PC-3 (cell line): ENCODE measurements around the gene CHI3L2.

Experiments
- CTCF ChIP-seq: fragments of 300-600 bp; sonication (generic); conservative IDR thresholded peaks from 2 replicates; pipeline ENCODE4 v1.5.1; 2017; ENCODE audit warnings: antibody characterized with exemption, low read depth, mild to moderate bottlenecking, low read length
- EZH2 ChIP-seq: fragments of 300-600 bp; sonication (generic); IDR thresholded peaks from one replicate; pipeline ENCODE4 v1.6.1; 2017; ENCODE audit warnings: antibody characterized with exemption, mild to moderate bottlenecking, low read length; ENCODE audit not compliant: unreplicated experiment
- EZH2phosphoT487 ChIP-seq: fragments of 300-600 bp; sonication (generic); IDR thresholded peaks from 2 replicates; pipeline ENCODE4 v1.6.1; 2018; ENCODE audit warnings: mild to moderate bottlenecking, antibody characterized with exemption, low read length, borderline replicate concordance

- TF ChIP-seq CTCF (no peak), EZH2 (no peak), EZH2phosphoT487 (no peak)
Observed at GRCh38 chr1:111214074-111214801, 13.3 kb upstream of the CHI3L2 start.
